8988T (cell line): ENCODE data around the gene SIGLEC1.
A peak's percentile ranks its signal among the peaks of the same experiment; 100 is the strongest.

Experiments
- DNase-seq: peaks from one replicate; pipeline ENCODE4 v3.0.0; 2011

Gene SIGLEC1

DNA sequence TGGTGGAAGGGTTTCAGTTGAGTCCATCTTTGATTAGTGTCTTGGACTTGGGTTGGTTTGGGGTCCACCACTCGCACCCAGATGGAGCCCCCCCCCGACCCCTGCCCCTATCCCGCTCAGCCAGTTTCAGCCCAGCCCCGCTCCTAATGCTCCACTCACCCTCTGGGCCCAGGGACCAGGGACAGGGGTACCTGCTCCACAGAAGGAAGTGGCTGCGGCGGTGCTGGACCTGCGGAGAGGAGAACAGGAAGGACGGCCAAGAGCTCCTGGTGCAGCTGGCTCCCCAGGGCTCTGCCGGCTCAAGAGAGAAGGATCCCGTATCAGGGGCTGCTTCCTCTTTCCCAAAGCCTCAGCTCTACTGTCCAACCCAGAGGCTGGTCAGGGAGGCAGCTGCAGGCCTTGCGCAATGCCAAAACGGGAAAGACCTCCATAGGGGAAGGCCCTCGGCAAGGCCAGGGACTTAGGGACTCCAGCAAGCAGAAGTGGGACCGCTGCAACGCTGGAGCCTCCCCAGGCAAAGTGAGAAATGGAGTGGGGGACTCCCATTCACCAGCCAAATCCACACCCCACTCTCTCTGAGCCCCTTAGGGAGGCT is at the start of gene SIGLEC1:
TSS of gene SIGLEC1 (minus strand) at position 322 of the 595 bp plus-strand sequence. CDS start 5,472 bp downstream, outside the sequence.
- peak; percentile 5 for DNase-seq

GRCh38 chr20:3760655-3761348 is 48.4 kb upstream of the SIGLEC1 start:
- no peak for DNase-seq

- no peak for DNase-seq
These were observed 47.5 kb upstream of the SIGLEC1 start for GRCh38 chr20:3759884-3760283.

- no peak for DNase-seq
These were observed 47.0 kb upstream of the SIGLEC1 start for GRCh38 chr20:3759316-3759823.

GRCh38 chr20:3758566-3758965 is 46.2 kb upstream of the SIGLEC1 start:
- no peak for DNase-seq

- no peak for DNase-seq
These were observed 44.9 kb upstream of the SIGLEC1 start for GRCh38 chr20:3757268-3757667.

DNA sequence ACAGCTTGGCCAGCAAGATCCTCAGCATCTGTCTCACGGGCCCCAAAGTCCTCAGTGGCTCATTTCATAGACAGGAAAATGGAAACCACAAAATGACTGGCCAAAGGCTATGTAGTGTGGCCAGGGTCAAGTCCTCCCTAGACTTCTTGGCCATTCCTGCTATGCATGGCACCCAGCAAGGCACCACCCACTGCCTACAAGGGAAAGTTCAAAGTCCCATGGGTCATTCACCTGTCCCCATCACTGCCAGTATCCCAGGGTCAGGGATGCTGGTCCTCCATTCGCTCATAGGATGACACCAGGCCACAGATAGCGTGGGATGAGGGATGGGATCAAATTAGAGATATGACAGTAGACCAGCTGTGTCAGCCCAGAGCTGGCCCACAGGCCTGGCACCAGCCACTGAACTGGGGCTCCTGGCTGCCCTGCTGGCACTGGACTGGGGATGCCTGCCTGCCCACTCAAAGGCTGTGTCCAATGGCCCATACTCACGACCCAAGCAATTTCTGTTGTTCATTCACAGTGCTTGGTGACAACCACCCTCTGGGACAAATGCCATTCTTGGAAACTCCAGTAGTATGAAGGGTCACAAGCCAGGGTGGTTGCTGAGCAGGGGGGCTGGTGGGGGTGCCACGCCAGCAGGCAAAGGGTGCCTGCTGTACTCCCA is 43.5 kb upstream of the SIGLEC1 start:
- no peak for DNase-seq

- DNase-seq, result no peak
These were observed 42.9 kb upstream of the SIGLEC1 start for GRCh38 chr20:3755269-3755668.

DNA sequence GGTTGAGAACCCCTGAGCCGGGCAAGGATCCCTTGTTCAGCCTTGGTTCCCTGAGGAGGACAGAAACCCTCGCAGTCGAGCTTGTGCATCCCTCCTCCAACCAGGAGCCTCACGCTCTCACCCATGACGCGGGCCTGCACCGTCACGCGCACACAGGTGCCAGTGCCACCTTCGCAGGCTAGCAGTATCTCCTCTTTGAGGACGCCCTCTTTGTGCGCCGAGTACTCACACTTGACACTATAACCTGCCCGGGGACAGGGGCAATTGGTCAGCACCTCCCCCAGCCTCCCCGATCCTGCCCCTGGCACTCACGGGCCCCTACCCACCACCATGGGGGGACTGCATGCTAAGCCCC is 41.9 kb upstream of the SIGLEC1 start:
- no peak for DNase-seq

DNA sequence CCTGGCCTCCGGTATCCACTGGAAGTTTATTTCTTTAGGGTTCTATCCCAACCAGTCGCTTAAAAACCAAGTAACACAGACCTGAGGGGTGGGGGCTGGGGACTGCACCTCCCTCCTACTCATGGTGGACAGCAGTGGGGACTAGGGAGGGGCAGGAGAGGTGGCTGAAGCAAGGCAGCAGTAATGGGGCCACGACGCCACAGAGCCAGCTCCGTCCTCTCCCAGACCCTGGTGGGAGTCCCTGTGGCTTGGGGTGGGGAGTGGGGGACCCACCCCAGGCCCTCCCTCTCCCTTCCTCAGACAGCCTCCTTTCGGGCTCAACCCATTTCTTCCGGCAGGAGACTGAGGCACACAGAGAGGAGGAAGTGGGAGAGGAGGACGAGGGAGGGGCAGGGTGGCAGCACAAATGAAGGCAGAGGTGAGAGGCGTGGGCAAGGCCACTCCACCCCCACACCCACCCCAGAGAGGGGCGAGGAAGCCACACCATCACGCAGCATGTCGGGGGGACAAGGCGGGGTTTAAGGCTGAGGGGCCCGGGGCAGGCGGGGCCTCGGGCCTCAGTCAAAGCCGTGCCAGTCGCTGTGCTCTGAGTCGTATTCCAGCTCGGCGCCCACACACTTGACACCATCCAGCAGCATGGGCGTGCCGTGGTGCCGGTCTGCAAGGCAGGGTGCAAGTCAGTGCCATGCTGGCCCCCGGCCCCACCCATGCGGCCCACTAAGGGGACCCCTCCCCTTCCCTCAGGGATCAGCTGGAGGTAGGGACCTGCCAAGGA is 41.3 kb upstream of the SIGLEC1 start:
- DNase-seq, result no peak

DNA sequence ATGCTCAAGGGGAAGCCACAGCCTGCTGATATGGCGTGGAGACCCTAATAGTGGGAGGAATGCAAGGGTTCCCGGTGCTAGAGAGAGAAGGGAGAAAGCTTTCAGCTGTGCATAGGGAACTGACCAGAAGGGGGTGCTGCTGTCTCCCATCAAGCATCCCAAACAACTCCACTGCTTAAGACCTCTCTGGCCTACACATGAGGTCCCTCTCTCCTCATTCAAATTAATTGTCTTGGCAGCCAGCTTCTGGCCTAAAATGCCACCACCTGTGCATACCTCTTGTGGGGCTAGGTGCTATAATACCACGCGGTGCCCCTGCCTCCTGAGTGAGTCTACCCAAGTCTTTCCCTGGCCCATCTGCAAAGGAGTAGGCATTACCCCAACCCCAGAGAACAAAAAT is 40.7 kb upstream of the SIGLEC1 start:
- peak; percentile 94 for DNase-seq

- DNase-seq, result no peak
These were observed 40.0 kb upstream of the SIGLEC1 start for GRCh38 chr20:3752386-3752759.

GRCh38 chr20:3751675-3752385 is 39.4 kb upstream of the SIGLEC1 start:
- no peak for DNase-seq

GRCh38 chr20:3751305-3751674 is 38.9 kb upstream of the SIGLEC1 start:
- no peak for DNase-seq

DNA sequence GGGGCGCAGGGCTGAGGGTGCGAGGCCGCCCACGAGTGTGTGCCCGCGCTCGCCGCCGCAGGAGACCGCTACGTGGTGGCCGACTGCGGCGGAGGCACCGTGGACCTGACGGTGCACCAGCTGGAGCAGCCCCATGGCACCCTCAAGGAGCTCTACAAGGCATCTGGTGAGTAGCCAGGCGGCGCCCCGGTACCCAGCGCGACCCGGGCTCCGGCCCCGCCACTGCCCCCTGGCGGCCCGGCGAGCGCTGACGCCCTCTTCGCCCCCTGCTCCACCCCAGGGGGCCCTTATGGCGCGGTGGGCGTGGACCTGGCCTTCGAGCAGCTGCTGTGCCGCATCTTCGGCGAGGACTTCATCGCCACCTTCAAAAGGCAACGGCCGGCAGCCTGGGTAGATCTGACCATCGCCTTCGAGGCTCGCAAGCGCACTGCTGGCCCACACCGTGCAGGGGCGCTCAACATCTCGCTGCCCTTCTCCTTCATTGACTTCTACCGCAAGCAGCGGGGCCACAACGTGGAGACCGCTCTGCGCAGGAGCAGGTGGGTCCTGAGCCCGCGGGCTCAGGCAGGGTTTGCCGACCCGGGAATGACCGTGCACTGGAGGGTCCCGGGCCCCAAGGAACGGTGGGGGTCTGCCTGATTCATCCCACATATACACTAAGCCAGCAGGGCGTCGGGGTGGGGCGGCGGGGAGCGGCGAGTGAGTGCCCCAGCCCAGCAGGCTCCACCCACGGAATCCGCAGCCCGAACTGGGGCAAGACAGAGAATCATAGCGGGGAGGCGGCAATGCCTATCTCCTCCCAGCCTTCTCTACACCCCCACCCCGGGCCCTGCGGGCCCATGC is 37.5 kb upstream of the SIGLEC1 start:
- peak; percentile 97 for DNase-seq

DNA sequence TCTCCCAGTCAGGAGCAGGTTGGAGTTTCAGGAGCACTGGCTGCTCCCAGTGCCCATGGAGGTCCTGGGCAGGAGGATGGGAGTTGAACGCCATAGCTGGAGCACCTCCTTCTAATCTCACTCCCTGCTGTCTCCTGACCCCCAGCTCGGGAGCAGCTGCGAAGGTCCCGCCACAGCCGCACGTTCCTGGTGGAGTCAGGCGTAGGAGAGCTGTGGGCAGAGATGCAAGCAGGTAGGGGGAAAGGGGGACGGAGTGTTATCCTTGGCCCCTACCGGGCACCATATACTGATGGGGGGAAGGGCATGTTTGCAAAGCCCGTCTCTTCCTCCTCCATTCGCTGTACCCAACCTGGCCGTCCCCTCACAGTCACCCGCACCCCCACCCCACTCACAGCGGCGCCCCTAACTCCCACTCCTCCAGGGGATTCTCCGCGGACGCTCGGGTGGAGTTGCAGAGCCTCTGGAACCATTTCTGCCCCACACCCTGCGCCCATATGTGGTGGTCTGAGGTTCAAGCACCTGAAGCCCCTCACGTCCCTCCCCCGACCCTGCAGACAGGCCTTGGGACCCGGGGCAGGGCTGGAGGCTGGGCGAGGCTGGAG is 36.8 kb upstream of the SIGLEC1 start:
- peak; percentile 32 for DNase-seq

DNA sequence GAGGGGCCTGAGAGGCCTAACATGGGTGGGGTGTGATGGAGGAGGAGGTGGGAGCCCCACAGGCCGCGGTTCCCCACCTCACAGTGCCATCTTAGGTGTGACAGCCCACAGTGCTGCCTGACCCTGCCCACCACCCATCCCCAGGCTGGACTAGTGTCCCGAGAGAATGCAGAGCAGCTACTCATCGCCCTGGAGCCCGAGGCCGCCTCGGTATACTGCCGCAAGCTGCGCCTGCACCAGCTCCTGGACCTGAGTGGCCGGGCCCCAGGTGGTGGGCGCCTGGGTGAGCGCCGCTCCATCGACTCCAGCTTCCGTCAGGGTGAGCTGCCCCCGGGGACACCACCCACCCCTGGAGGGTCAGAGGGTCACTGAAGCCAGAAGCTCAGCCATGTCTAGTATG is 35.7 kb upstream of the SIGLEC1 start:
- DNase-seq, result no peak

- DNase-seq, result no peak
These were observed 35.1 kb upstream of the SIGLEC1 start for GRCh38 chr20:3747471-3747870.

DNA sequence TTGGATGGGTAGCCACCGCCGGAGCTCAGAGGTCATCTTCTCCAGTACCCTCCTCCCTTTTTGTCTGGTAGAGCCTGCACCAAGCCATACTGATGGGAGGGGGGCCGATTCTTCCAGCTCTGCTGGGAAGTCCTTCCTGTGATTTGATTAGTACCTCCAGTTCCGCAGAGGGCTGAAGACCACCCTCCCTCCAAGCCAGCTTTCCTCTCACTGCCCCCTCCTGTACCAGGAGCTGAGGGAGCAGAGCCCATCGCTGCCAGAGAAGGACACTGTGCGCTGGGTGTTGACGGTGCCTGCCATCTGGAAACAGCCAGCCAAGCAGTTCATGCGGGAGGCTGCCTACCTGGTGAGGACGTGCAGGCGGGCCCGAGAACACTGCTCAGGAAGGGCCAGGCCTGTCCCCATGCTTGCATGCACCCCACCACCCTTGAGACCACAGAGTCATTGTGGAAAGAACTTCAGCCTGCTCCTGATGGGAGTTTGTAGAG is 33.3 kb upstream of the SIGLEC1 start:
- DNase-seq, result no peak

- peak; percentile 92 for DNase-seq
These were observed 32.6 kb upstream of the SIGLEC1 start for GRCh38 chr20:3744806-3745685.
